Panc1 (cell line): ENCODE data around the gene GNRH2. TPM values are rescaled to one million over a fixed set of nuclear protein-coding genes. Genes with fewer than 3 reads are reported as not detected.

Experiments
- ATAC-seq: fragments of 200-7000 bp; cut with Tn5 transposase; 2 replicates; pipeline ENCODE4 v1.9.1; 2020; ENCODE audit warnings: mild to moderate bottlenecking, moderate library complexity
- BruUV-seq: library from RNA; stranded (reverse); fragments of 400-500 nt; replicated peaks from 2 replicates; lab custom pipeline; 2021; lab: Mats Ljungman, UMichigan
- CTCF ChIA-PET: fragments of 300-600 bp; sonication (Branson Sonifier 250); formaldehyde crosslinking; loops from one replicate; lab custom pipeline; 2022; ENCODE audit warnings: antibody characterized with exemption; lab: Charles Lee
- POLR2A ChIA-PET: fragments of 300-600 bp; sonication (Branson Sonifier 250); formaldehyde crosslinking; loops from one replicate; lab custom pipeline; 2022; ENCODE audit warnings: antibody characterized with exemption; lab: Charles Lee
- DNase-seq: peaks from one replicate; pipeline ENCODE4 v3.0.0-alpha.2; 2010; ENCODE audit warnings: low read depth, low spot score
- H3K27ac ChIP-seq: 2 replicates; pipeline ENCODE4 v1.5.1; 2011; ENCODE audit warnings: mild to moderate bottlenecking, low read length, inconsistent platforms
- H3K27me3 ChIP-seq: fragments of 200-500 bp; sonication (Bioruptor generic); 2 replicates; pipeline ENCODE4 v1.6.0; 2014; ENCODE audit warnings: low read length, inconsistent platforms; ENCODE audit not compliant: control insufficient read depth, insufficient read depth
- H3K36me3 ChIP-seq: fragments of 200-500 bp; sonication (Bioruptor generic); 2 replicates; pipeline ENCODE4 v1.5.1; 2014; ENCODE audit warnings: inconsistent platforms, mild to moderate bottlenecking, low read length, moderate library complexity; ENCODE audit not compliant: control insufficient read depth, insufficient read depth
- H3K4me1 ChIP-seq: 2 replicates; pipeline ENCODE4 v1.5.1; 2011; ENCODE audit warnings: inconsistent platforms, mild to moderate bottlenecking, low read length, moderate library complexity; ENCODE audit not compliant: control insufficient read depth, insufficient read depth
- H3K4me3 ChIP-seq, 2 experiments: 2 replicates each; pipeline ENCODE4 v1.5.1; 2011 to 2012; ENCODE audit warnings: low read depth in 2 of 2, low read length in 2 of 2, mild to moderate bottlenecking in 2 of 2, inconsistent platforms in 1 of 2, moderate library complexity in 1 of 2
- H3K9me3 ChIP-seq: fragments of 200-500 bp; sonication (Bioruptor generic); 2 replicates; pipeline ENCODE4 v1.5.1; 2014; ENCODE audit warnings: low read depth, mild to moderate bottlenecking, inconsistent platforms, low read length, moderate library complexity; ENCODE audit not compliant: control insufficient read depth, insufficient read depth
- CTCF ChIP-seq: fragments of 450-650 bp; IDR thresholded peaks from 2 replicates; pipeline ENCODE4 v1.5.1; 2017; ENCODE audit warnings: mild to moderate bottlenecking
- POLR2AphosphoS5 ChIP-seq: IDR thresholded peaks from 2 replicates; pipeline ENCODE4 v1.6.1; 2012; ENCODE audit warnings: mild to moderate bottlenecking, low read depth, low read length, moderate library complexity
- SIN3A ChIP-seq: IDR thresholded peaks from 2 replicates; pipeline ENCODE4 v1.6.1; 2012; ENCODE audit warnings: low read depth, mild to moderate bottlenecking, low read length, moderate library complexity, borderline replicate concordance; ENCODE audit not compliant: insufficient read depth
- TCF7L2 ChIP-seq: IDR thresholded peaks from 2 replicates; pipeline ENCODE4 v1.6.1; 2011; ENCODE audit warnings: mild to moderate bottlenecking, low read depth, low read length, inconsistent platforms
- in situ Hi-C: cut with HindIII; loops from 2 replicates; pipeline ENCODE4 v1.10.0; 2016; ENCODE audit warnings: low sequenced_read_pairs, low pct_unique_long_range_greater_than_20kb
- intact Hi-C: fragments of 100-400 bp; cut with micrococcal nuclease; formaldehyde crosslinking; loops from one replicate; pipeline ENCODE4 v1.10.0; 2022; ENCODE audit not compliant: unreplicated experiment
- total RNA-seq: library from RNA; stranded (reverse); gene quantifications from one replicate; pipeline ENCODE4 v1.2.1, GENCODE V29; 2021; ENCODE audit not compliant: unreplicated experiment
- TF ChIP-seq, protein P1 (sequence below), 2 experiments: IDR thresholded peaks; 2 replicates each; pipeline ENCODE4 v1.6.1; 2011 to 2012; ENCODE audit warnings: low read depth in 2 of 2, control low read depth in 1 of 2, low read length in 1 of 2, mild to moderate bottlenecking in 1 of 2, moderate library complexity in 1 of 2; ENCODE audit not compliant: insufficient read depth in 1 of 2

Gene GNRH2
- total RNA-seq, 1 experiment from 2014 or later: 0.49 TPM

DNA sequence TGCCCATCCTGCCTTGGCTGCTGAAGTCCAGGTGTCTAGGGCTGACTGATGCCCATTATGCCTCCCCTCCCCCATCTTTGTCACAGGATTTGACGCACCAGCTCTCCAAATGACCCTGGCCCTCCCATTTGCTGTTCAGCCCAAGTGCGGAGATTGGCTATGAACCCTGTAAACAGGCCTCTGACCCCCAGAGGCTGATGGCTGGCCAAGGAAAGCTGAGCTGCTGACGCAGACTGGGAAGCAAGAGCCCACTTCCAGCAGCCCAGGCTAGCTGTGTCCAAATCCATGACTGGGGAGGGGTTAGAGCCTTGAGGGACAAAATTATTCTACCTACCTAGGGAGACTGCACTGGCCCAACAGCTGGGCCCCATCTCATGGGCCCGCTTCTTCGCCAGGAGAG lies 797 bp upstream of the GNRH2 start:
- Histone ChIP-seq H3K9me3 (no peaks in the 10 kb centered on the region), H3K27me3 (no peaks in the 10 kb centered on the region), H3K4me3 (no peak overlapping the region), H3K36me3 (peaks cover 2% of the 10 kb centered on the region; the same call in 1 of the 2 replicates), H3K27ac (no peak overlapping the region), H3K4me1 (peaks cover 8% of the 10 kb centered on the region; the same call in 1 of the 2 replicates)
- BruUV-seq: no TSS peak
- ChIA-PET POLR2A (no interaction called here), CTCF (no interaction called here)
- ATAC-seq (no peak), DNase-seq (no peak)
- intact Hi-C loops (no loop called here), in situ Hi-C loops (no loop called here)
- TF ChIP-seq TCF7L2: no peak
- TF ChIP-seq POLR2AphosphoS5: no peak
- TF ChIP-seq CTCF: no peak
- TF ChIP-seq, protein P1, sequence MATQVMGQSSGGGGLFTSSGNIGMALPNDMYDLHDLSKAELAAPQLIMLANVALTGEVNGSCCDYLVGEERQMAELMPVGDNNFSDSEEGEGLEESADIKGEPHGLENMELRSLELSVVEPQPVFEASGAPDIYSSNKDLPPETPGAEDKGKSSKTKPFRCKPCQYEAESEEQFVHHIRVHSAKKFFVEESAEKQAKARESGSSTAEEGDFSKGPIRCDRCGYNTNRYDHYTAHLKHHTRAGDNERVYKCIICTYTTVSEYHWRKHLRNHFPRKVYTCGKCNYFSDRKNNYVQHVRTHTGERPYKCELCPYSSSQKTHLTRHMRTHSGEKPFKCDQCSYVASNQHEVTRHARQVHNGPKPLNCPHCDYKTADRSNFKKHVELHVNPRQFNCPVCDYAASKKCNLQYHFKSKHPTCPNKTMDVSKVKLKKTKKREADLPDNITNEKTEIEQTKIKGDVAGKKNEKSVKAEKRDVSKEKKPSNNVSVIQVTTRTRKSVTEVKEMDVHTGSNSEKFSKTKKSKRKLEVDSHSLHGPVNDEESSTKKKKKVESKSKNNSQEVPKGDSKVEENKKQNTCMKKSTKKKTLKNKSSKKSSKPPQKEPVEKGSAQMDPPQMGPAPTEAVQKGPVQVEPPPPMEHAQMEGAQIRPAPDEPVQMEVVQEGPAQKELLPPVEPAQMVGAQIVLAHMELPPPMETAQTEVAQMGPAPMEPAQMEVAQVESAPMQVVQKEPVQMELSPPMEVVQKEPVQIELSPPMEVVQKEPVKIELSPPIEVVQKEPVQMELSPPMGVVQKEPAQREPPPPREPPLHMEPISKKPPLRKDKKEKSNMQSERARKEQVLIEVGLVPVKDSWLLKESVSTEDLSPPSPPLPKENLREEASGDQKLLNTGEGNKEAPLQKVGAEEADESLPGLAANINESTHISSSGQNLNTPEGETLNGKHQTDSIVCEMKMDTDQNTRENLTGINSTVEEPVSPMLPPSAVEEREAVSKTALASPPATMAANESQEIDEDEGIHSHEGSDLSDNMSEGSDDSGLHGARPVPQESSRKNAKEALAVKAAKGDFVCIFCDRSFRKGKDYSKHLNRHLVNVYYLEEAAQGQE (IDR thresholded peaks at IDR 0.05; ENCODE audit: insufficient read depth in 1 of 2, low read depth in 2 of 2, low read length in 1 of 2): no peak
- no peak for TF ChIP-seq SIN3A

DNA sequence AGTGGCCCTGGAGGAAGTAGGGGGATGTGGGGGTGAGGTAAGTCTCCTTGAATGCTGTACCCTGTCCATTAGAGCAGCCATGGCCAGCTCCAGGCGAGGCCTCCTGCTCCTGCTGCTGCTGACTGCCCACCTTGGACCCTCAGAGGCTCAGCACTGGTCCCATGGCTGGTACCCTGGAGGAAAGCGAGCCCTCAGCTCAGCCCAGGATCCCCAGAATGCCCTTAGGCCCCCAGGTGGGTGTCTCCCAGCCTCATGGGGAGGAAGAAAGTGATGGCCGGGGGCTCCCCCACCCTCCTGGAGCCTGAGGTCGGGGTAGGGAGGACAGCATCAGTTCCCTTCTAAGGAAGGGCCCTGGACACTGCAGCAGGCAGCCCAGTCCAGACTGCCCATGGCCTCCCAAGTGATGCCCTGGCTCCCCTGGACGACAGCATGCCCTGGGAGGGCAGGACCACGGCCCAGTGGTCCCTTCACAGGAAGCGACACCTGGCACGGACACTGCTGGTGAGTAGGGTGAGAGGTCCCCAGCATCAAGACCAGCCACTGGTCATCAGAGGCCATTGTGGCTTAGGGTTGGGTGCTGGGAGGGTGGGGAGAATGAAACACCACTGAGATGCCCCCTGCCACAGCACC lies 1.0 kb downstream of the GNRH2 start:
- H3K27ac ChIP-seq: no peak overlapping the region
- H3K4me1 ChIP-seq: peaks cover 8% of the 10 kb centered on the region; the same call in 1 of the 2 replicates
- H3K4me3 ChIP-seq: no peak overlapping the region
- intact Hi-C loops (no loop called here), in situ Hi-C loops (no loop called here)
- DNase-seq: no peak
- H3K36me3 ChIP-seq: peaks cover 5% of the 10 kb centered on the region; the same call in 1 of the 2 replicates
- H3K27me3 ChIP-seq: no peaks in the 10 kb centered on the region
- no peak for TF ChIP-seq CTCF
- TF ChIP-seq, protein P1 (IDR thresholded peaks at IDR 0.05; ENCODE audit: insufficient read depth in 1 of 2, low read depth in 2 of 2, low read length in 1 of 2): no peak
- TF ChIP-seq POLR2AphosphoS5: no peak
- no peak for TF ChIP-seq SIN3A
- TF ChIP-seq TCF7L2: no peak
- ChIA-PET POLR2A (no interaction called here), CTCF (no interaction called here)
- no peak for ATAC-seq
- no TSS peak for BruUV-seq
- H3K9me3 ChIP-seq: no peaks in the 10 kb centered on the region
